HepG2 (cell line): Measurements from ENCODE around the gene WWP2. TPM values are rescaled to one million over a fixed set of nuclear protein-coding genes. Genes with fewer than 3 reads are reported as not detected.
A peak's percentile ranks its signal among the peaks of the same experiment; 100 is the strongest.

Experiments used
- ATAC-seq: fragments of 200-7000 bp; cut with Tn5 transposase; 3 replicates; pipeline ENCODE4 v1.9.1; 2020; ENCODE audit warnings: mild to moderate bottlenecking, moderate library complexity
- BruUV-seq: library from RNA; stranded (reverse); fragments of 400-500 nt; replicated peaks from 2 replicates; lab custom pipeline; 2021; lab: Mats Ljungman, UMichigan
- CTCF ChIA-PET: fragments of 300-600 bp; formaldehyde crosslinking; extraction: SDS; loops from one replicate; lab custom pipeline; 2021; ENCODE audit warnings: low total read pairs, inconsistent platforms, low intra/inter-chr PET ratio; lab: Yijun Ruan, JAX
- POLR2A ChIA-PET: fragments of 350-600 bp; sonication (Branson Sonifier 250); formaldehyde crosslinking; loops from one replicate; lab custom pipeline; 2020; ENCODE audit warnings: antibody characterized with exemption, inconsistent platforms; lab: Yijun Ruan, JAX
- DNase-seq: peaks from one replicate; pipeline ENCODE4 v3.0.0-alpha.2; 2015; ENCODE audit warnings: low spot score
- FAIRE-seq: peaks from 3 replicates; lab custom pipeline; 2011; peaks lifted over from hg19 to GRCh38; lab: Jason Lieb, UNC
- H2AFZ ChIP-seq: one replicate; pipeline ENCODE4 v1.6.1; 2011; ENCODE audit warnings: low read length, inconsistent platforms
- H3K27ac ChIP-seq: fragments of 300-600 bp; 3 replicates; pipeline ENCODE4 v1.8.0; 2011; ENCODE audit warnings: mixed run types, mild to moderate bottlenecking, mixed read lengths, low read length, inconsistent platforms; ENCODE audit not compliant: insufficient read depth; ENCODE audit errors: extremely low read length
- H3K27me3 ChIP-seq, 2 experiments: fragments of 200-600 bp in 1 of 2; 2 replicates in 1 of 2; 3 replicates in 1 of 2; pipeline versions ENCODE4 v1.6.0 to v1.8.0; 2011; ENCODE audit warnings: low read length in 2 of 2, mild to moderate bottlenecking in 2 of 2, moderate library complexity in 2 of 2, inconsistent platforms in 1 of 2; ENCODE audit not compliant: insufficient read depth in 2 of 2, control insufficient read depth in 1 of 2
- H3K36me3 ChIP-seq, 2 experiments: fragments of 200-600 bp in 1 of 2; replicated peaks in 1 of 2; 2 replicates in 1 of 2; 3 replicates in 1 of 2; pipeline versions ENCODE4 v1.5.1 to v1.8.0; 2011; ENCODE audit warnings: low read length in 2 of 2, inconsistent platforms in 1 of 2; ENCODE audit not compliant: insufficient read depth in 2 of 2, control insufficient read depth in 1 of 2
- H3K4me1 ChIP-seq: 2 replicates; pipeline ENCODE4 v1.5.1; 2012; ENCODE audit warnings: low read length, inconsistent platforms; ENCODE audit not compliant: insufficient read depth
- H3K4me2 ChIP-seq: 2 replicates; pipeline ENCODE4 v1.6.0; 2011; ENCODE audit warnings: low read depth, low read length, inconsistent platforms
- H3K4me3 ChIP-seq, 3 experiments: fragments of 200-600 bp in 1 of 3; sonication (generic), shearing (Covaris generic) in 1 of 3; replicated peaks in 1 of 3; 2 replicates each; pipeline ENCODE4 v1.5.1; 2011 to 2016; ENCODE audit warnings: low read length in 3 of 3, inconsistent platforms in 2 of 3, low read depth in 2 of 3, mild to moderate bottlenecking in 2 of 3, control low read depth in 1 of 3, mixed read lengths in 1 of 3; ENCODE audit not compliant: insufficient read depth in 1 of 3
- H3K79me2 ChIP-seq: one replicate; pipeline ENCODE4 v1.6.1; 2011; ENCODE audit warnings: low read length, inconsistent platforms; ENCODE audit not compliant: insufficient read depth
- H3K9ac ChIP-seq: 2 replicates; pipeline ENCODE4 v1.6.0; 2011; ENCODE audit warnings: mild to moderate bottlenecking, low read depth, low read length, inconsistent platforms; ENCODE audit not compliant: insufficient read depth
- H3K9me3 ChIP-seq: 2 replicates; pipeline ENCODE4 v1.5.1; 2012; ENCODE audit warnings: mild to moderate bottlenecking, low read length
- H4K20me1 ChIP-seq: 2 replicates; pipeline ENCODE4 v1.6.0; 2011; ENCODE audit warnings: inconsistent platforms, mild to moderate bottlenecking, low read length, moderate library complexity; ENCODE audit not compliant: insufficient read depth
- ATF3 ChIP-seq: sonication (generic); formaldehyde crosslinking; IDR thresholded peaks from 2 replicates; pipeline ENCODE4 v1.4.0; 2020; ENCODE audit warnings: missing genetic modification reagents
- FOXK2 ChIP-seq: fragments of 450-650 bp; IDR thresholded peaks from 2 replicates; pipeline ENCODE4 v1.6.1; 2016
- MAF1 ChIP-seq: sonication (generic); formaldehyde crosslinking; IDR thresholded peaks from 2 replicates; pipeline ENCODE4 v1.5.0; 2020; ENCODE audit warnings: missing genetic modification reagents, borderline replicate concordance
- NCOA2 ChIP-seq: sonication (generic); formaldehyde crosslinking; IDR thresholded peaks from 2 replicates; pipeline ENCODE4 v1.8.0; 2022; ENCODE audit warnings: inconsistent platforms
- NR2F6 ChIP-seq, 2 experiments: IDR thresholded peaks; 2 replicates each; pipeline ENCODE4 v1.6.1; 2016; ENCODE audit warnings: antibody characterized with exemption in 1 of 2, mild to moderate bottlenecking in 1 of 2
- PATZ1 ChIP-seq: sonication (generic); formaldehyde crosslinking; IDR thresholded peaks from 2 replicates; pipeline ENCODE4 v1.4.0; 2020; ENCODE audit warnings: missing genetic modification reagents
- PHF8 ChIP-seq: sonication (generic); formaldehyde crosslinking; IDR thresholded peaks from 2 replicates; pipeline ENCODE4 v1.5.0; 2020; ENCODE audit warnings: missing genetic modification reagents
- RARA ChIP-seq: IDR thresholded peaks from 2 replicates; pipeline ENCODE4 v1.6.1; 2016; ENCODE audit warnings: missing genetic modification reagents, missing compliant biosample characterization
- SMAD9 ChIP-seq: sonication (generic); formaldehyde crosslinking; IDR thresholded peaks from 2 replicates; pipeline ENCODE4 v1.5.1; 2020; ENCODE audit warnings: mild to moderate bottlenecking, missing genetic modification reagents
- SP5 ChIP-seq: IDR thresholded peaks from 2 replicates; pipeline ENCODE4 v1.6.1; 2016; ENCODE audit warnings: low read depth, borderline replicate concordance
- STAT6 ChIP-seq: sonication (generic); formaldehyde crosslinking; IDR thresholded peaks from 2 replicates; pipeline ENCODE4 v1.4.0; 2020; ENCODE audit warnings: missing genetic modification reagents, mild to moderate bottlenecking, borderline replicate concordance
- ZBTB26 ChIP-seq: IDR thresholded peaks from 2 replicates; pipeline ENCODE4 v1.6.1; 2016; ENCODE audit warnings: missing compliant biosample characterization, missing genetic modification reagents, borderline replicate concordance
- ZNF33B ChIP-seq: sonication (generic); formaldehyde crosslinking; IDR thresholded peaks from 2 replicates; pipeline ENCODE4 v1.5.1; 2020; ENCODE audit warnings: mild to moderate bottlenecking, missing genetic modification reagents
- ZNF460 ChIP-seq: sonication (generic); formaldehyde crosslinking; IDR thresholded peaks from 2 replicates; pipeline ENCODE4 v1.5.1; 2020; ENCODE audit warnings: missing genetic modification reagents, mild to moderate bottlenecking, borderline replicate concordance
- ZNF678 ChIP-seq: sonication (generic); formaldehyde crosslinking; IDR thresholded peaks from 2 replicates; pipeline ENCODE4 v1.4.0; 2020; ENCODE audit warnings: mild to moderate bottlenecking, missing genetic modification reagents
- WGBS: methylation state at CpG from one replicate; pipeline ENCODE4 v1.1.6; 2017; ENCODE audit warnings: low lambda C conversion rate; 5-methylcytosine and 5-hydroxymethylcytosine counted together
- in situ Hi-C: cut with HindIII; loops from 2 replicates; pipeline ENCODE4 v1.10.0; 2017; ENCODE audit warnings: low pct_unique_long_range_greater_than_20kb; ENCODE audit not compliant: extremely low pct_ligation_motif_present
- intact Hi-C: fragments of 100-400 bp; cut with micrococcal nuclease; formaldehyde crosslinking; loops from one replicate; pipeline ENCODE4 v1.10.0; 2022; ENCODE audit not compliant: unreplicated experiment
- polyA plus RNA-seq, 8 experiments: library from polyadenylated mRNA; depleted of rRNA in 3 of 8; stranded (reverse) in 7 of 8; unstranded in 1 of 8; fragments of >200 nt; fragmentation: Illumina TruSeq in 4 of 8; extraction: Trizol in 4 of 8; gene quantifications; 2 replicates each; pipeline versions ENCODE4 v1.2.1 to v1.2.3, GENCODE V29; 2011 to 2016; ENCODE audit warnings: low read depth in 4 of 8, missing spikeins in 1 of 8, mixed read lengths in 1 of 8; ENCODE audit not compliant: insufficient read depth in 1 of 8
- total RNA-seq, 5 experiments: library from RNA; depleted of rRNA; stranded (reverse); fragments of >200 nt; fragmentation: Illumina TruSeq; extraction: Trizol; gene quantifications; 2 replicates each; pipeline ENCODE4 v1.2.3, GENCODE V29; 2016; ENCODE audit warnings: low read depth in 1 of 5

Gene WWP2
- total and polyA plus RNA-seq, 2 of the 13 experiments (the other 11 are each of a cell fraction or from before 2014, with no cell fraction given) = 11.4 to 28.2 TPM

- Histone ChIP-seq H3K36me3 (peaks cover 0 to 11% of the 10 kb centered on the region in 2 experiments; a peak in 2 of 5 replicates), H3K27me3 (no peaks in the 10 kb centered on the region), H3K4me3 (no peak overlapping the region), H3K27ac (peak overlapping the region; percentile 22), H3K4me1 (peaks cover 14% of the 10 kb centered on the region), H3K79me2 (peaks cover 16% of the 10 kb centered on the region), H4K20me1 (no peaks in the 10 kb centered on the region), H2AFZ (no peak overlapping the region), H3K4me2 (no peak overlapping the region), H3K9ac (no peak overlapping the region), H3K9me3 (no peaks in the 10 kb centered on the region)
- in situ Hi-C loops = no loop called here
- FAIRE-seq = no peak
- POLR2A ChIA-PET = no interaction called here
- peak; percentile 29 for DNase-seq
- no TSS peak for BruUV-seq
- intact Hi-C loops = no loop called here
- 58% methylated on average over 3 of the region's 3 CpGs for WGBS
- peak; percentile 73 for ATAC-seq
- CTCF ChIA-PET = no interaction called here
- TF ChIP-seq NR2F6 (IDR thresholded peaks at IDR 0.05) = no peak
- peak; percentile 48; the same call in 1 of the 2 replicates for TF ChIP-seq NR2F6 (CRISPR knock-in tag; IDR thresholded peaks at IDR 0.05)
- peak; percentile 75 for TF ChIP-seq RARA (CRISPR knock-in tag)
- no peak for TF ChIP-seq ZBTB26 (CRISPR knock-in tag)
- no peak for TF ChIP-seq STAT6 (CRISPR knock-in tag)
- TF ChIP-seq ZNF460 (CRISPR knock-in tag) = no peak
- 0 out of 2 replicates have a peak, but pooled peaks have one; percentile 30 for TF ChIP-seq PATZ1 (CRISPR knock-in tag)
- TF ChIP-seq SP5 (CRISPR knock-in tag) = no peak
- TF ChIP-seq FOXK2 = no peak
- TF ChIP-seq ZNF678 (CRISPR knock-in tag) = no peak
- TF ChIP-seq ZNF33B (CRISPR knock-in tag) = no peak
- no peak for TF ChIP-seq ATF3
- no peak for TF ChIP-seq PHF8 (CRISPR knock-in tag)
- TF ChIP-seq NCOA2 (CRISPR knock-in tag) = no peak
- no peak for TF ChIP-seq MAF1 (CRISPR knock-in tag)
- TF ChIP-seq SMAD9 (CRISPR knock-in tag) = no peak
Measured at GRCh38 chr16:69781118-69781517, 19.0 kb downstream of the WWP2 start.
